ENCODE data around the gene SLC19A1.

DNA sequence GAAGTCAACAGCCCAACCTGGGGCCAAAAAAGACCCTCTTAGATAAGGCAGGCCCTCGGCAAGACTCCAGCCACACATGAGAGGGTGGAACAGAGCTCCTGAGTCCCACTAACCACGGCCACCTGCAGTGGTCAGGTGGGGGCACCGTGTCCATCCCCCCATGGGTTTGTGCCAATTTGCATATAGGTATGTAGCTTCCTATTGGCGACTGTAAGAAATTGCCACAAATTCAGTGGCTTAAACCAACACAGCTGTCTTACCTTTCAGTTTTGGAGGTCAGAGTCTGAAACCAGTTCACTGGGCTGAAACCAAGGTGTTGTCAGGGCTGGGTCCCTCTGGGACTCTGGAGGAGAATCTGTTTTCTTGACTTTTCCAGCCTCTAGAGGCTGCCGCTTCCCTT, 77.9 kb downstream of the SLC19A1 start:
- TF ChIP-seq, protein P1, sequence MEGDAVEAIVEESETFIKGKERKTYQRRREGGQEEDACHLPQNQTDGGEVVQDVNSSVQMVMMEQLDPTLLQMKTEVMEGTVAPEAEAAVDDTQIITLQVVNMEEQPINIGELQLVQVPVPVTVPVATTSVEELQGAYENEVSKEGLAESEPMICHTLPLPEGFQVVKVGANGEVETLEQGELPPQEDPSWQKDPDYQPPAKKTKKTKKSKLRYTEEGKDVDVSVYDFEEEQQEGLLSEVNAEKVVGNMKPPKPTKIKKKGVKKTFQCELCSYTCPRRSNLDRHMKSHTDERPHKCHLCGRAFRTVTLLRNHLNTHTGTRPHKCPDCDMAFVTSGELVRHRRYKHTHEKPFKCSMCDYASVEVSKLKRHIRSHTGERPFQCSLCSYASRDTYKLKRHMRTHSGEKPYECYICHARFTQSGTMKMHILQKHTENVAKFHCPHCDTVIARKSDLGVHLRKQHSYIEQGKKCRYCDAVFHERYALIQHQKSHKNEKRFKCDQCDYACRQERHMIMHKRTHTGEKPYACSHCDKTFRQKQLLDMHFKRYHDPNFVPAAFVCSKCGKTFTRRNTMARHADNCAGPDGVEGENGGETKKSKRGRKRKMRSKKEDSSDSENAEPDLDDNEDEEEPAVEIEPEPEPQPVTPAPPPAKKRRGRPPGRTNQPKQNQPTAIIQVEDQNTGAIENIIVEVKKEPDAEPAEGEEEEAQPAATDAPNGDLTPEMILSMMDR (conservative IDR thresholded peaks at IDR 0.05): no peak
- no peak for TF ChIP-seq ZFX (IDR thresholded peaks at IDR 0.05)

Measured in C4-2B (cell line).